ENCODE results near the gene AGFG1.

The AGFG1 gene

DNA sequence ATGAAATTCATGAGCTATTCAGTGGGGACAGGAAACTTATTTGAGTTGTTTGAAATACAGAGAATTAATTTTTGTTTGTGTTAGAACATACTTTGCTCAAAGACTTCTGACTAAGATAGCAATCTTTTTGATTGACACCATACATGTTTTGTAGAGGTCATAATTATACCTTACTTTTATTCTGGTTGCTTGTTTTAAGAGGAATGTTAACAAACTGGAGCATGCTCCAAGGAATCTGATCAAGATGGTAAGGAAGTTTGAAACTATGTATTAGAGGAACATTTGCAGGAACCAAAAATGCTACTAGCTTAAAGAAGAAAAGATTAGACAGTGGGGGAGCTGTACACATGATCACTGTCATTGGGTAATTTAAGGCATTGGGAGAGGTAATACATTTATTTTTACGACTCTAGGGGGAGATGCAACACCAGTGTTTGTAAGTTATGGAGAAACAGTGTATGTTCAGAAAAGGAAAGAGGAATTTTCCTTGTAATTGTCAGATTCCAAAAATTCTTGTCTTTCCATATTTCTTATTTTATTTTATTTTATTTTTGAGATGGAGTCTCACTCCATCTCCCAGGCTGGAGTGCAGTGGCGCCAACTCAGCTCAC lies 8.0 kb downstream of the AGFG1 start:
- H3K27ac ChIP-seq (ENCODE audit: low read depth, low read length), result no peak overlapping the region
- H3K27me3 ChIP-seq (ENCODE audit: insufficient read depth, low read length, poor library complexity), result no peaks in the 10 kb centered on the region
- H3K23ac ChIP-seq (ENCODE audit: low read length), result no peak overlapping the region
- no peak overlapping the region for H4K5ac ChIP-seq (ENCODE audit: low read length)
- H3K79me1 ChIP-seq (ENCODE audit: low read length), result peaks cover 5% of the 10 kb centered on the region
- H2AK5ac ChIP-seq (ENCODE audit: low read length), result no peak overlapping the region
- WGBS (ENCODE audit: extremely low coverage, insufficient coverage, low lambda C conversion rate), result no CpG with 5 or more reads among the region's 2 CpGs
- no peak overlapping the region for H3K4me3 ChIP-seq (ENCODE audit: low read length)
- H3K56ac ChIP-seq (ENCODE audit: low read length), result no peak overlapping the region
- H2BK15ac ChIP-seq (replicated peaks; ENCODE audit: low read depth), result no peak overlapping the region
- no peak overlapping the region for H3K4me2 ChIP-seq (ENCODE audit: low read length)
- H3K79me2 ChIP-seq (ENCODE audit: control insufficient read depth, insufficient read depth, low read length), result peaks cover 70% of the 10 kb centered on the region
- no peak for DNase-seq
- H4K8ac ChIP-seq (ENCODE audit: low read depth, low read length), result no peak overlapping the region
- H3K18ac ChIP-seq (ENCODE audit: low read length), result no peak overlapping the region
- H2BK5ac ChIP-seq (ENCODE audit: low read length), result no peak overlapping the region
- no peak overlapping the region for H3K9ac ChIP-seq (ENCODE audit: low read length)
- H3K36me3 ChIP-seq (ENCODE audit: control insufficient read depth, insufficient read depth, low read length), result no peaks in the 10 kb centered on the region
- H2BK120ac ChIP-seq (ENCODE audit: low read depth, low read length), result no peak overlapping the region
- no peak overlapping the region for H3K4ac ChIP-seq (ENCODE audit: low read depth, low read length)
- no peaks in the 10 kb centered on the region for H3K4me1 ChIP-seq (ENCODE audit: control insufficient read depth, low read depth, low read length)

DNA sequence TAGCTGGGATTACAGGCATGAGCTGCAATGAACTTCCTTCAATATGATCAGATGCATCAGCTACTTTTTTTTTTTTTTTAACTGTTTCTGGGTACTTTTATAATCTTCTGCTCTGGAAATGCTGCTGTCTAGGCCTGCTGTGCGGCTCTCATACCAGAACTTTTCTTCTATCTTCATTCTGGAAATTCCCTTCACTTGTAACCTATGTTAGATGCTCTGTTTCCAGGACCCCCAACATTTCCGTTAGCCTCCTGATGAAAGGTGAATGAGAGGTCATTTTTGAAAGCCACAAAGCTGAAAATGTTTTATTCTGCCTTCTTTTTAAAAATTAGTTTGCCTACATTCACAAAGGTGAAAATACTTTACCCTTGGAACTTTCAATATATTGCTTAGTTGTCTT lies 8.6 kb downstream of the AGFG1 start:
- Histone ChIP-seq H4K8ac (ENCODE audit: low read depth, low read length) (no peak overlapping the region), H3K18ac (ENCODE audit: low read length) (no peak overlapping the region), H3K79me1 (ENCODE audit: low read length) (peaks cover 5% of the 10 kb centered on the region), H3K4ac (ENCODE audit: low read depth, low read length) (no peak overlapping the region), H2BK120ac (ENCODE audit: low read depth, low read length) (no peak overlapping the region), H3K23ac (ENCODE audit: low read length) (no peak overlapping the region), H2BK5ac (ENCODE audit: low read length) (no peak overlapping the region), H2BK15ac (replicated peaks; ENCODE audit: low read depth) (no peak overlapping the region), H3K9ac (ENCODE audit: low read length) (no peak overlapping the region), H3K56ac (ENCODE audit: low read length) (no peak overlapping the region), H3K27ac (ENCODE audit: low read depth, low read length) (no peak overlapping the region), H3K36me3 (ENCODE audit: control insufficient read depth, insufficient read depth, low read length) (no peaks in the 10 kb centered on the region), H3K4me1 (ENCODE audit: control insufficient read depth, low read depth, low read length) (no peaks in the 10 kb centered on the region), H3K79me2 (ENCODE audit: control insufficient read depth, insufficient read depth, low read length) (peaks cover 69% of the 10 kb centered on the region), H2AK5ac (ENCODE audit: low read length) (no peak overlapping the region), H3K27me3 (ENCODE audit: insufficient read depth, low read length, poor library complexity) (no peaks in the 10 kb centered on the region), H3K4me3 (ENCODE audit: low read length) (no peak overlapping the region), H3K4me2 (ENCODE audit: low read length) (no peak overlapping the region), H4K5ac (ENCODE audit: low read length) (no peak overlapping the region)
- no peak for DNase-seq
- no CpG with 5 or more reads among the region's 2 CpGs for WGBS (ENCODE audit: extremely low coverage, insufficient coverage, low lambda C conversion rate)

GRCh38 chr2:227482638-227483340 lies 10.8 kb downstream of the AGFG1 start:
- no peak overlapping the region for H3K56ac ChIP-seq (ENCODE audit: low read length)
- H2BK5ac ChIP-seq (ENCODE audit: low read length), result no peak overlapping the region
- WGBS (ENCODE audit: extremely low coverage, insufficient coverage, low lambda C conversion rate), result no CpG with 5 or more reads among the region's 1 CpG
- no peak overlapping the region for H3K9ac ChIP-seq (ENCODE audit: low read length)
- peaks cover 67% of the 10 kb centered on the region for H3K79me2 ChIP-seq (ENCODE audit: control insufficient read depth, insufficient read depth, low read length)
- H4K8ac ChIP-seq (ENCODE audit: low read depth, low read length), result no peak overlapping the region
- H3K4ac ChIP-seq (ENCODE audit: low read depth, low read length), result no peak overlapping the region
- H3K4me2 ChIP-seq (ENCODE audit: low read length), result no peak overlapping the region
- H3K36me3 ChIP-seq (ENCODE audit: control insufficient read depth, insufficient read depth, low read length), result no peaks in the 10 kb centered on the region
- H3K18ac ChIP-seq (ENCODE audit: low read length), result no peak overlapping the region
- no peak overlapping the region for H3K23ac ChIP-seq (ENCODE audit: low read length)
- no peak for DNase-seq
- H3K79me1 ChIP-seq (ENCODE audit: low read length), result peaks cover 5% of the 10 kb centered on the region
- H2BK15ac ChIP-seq (replicated peaks; ENCODE audit: low read depth), result no peak overlapping the region
- no peak overlapping the region for H3K4me3 ChIP-seq (ENCODE audit: low read length)
- H4K5ac ChIP-seq (ENCODE audit: low read length), result no peak overlapping the region
- H3K27me3 ChIP-seq (ENCODE audit: insufficient read depth, low read length, poor library complexity), result no peaks in the 10 kb centered on the region
- no peak overlapping the region for H2BK120ac ChIP-seq (ENCODE audit: low read depth, low read length)
- H3K27ac ChIP-seq (ENCODE audit: low read depth, low read length), result no peak overlapping the region
- no peak overlapping the region for H2AK5ac ChIP-seq (ENCODE audit: low read length)
- no peaks in the 10 kb centered on the region for H3K4me1 ChIP-seq (ENCODE audit: control insufficient read depth, low read depth, low read length)

DNA sequence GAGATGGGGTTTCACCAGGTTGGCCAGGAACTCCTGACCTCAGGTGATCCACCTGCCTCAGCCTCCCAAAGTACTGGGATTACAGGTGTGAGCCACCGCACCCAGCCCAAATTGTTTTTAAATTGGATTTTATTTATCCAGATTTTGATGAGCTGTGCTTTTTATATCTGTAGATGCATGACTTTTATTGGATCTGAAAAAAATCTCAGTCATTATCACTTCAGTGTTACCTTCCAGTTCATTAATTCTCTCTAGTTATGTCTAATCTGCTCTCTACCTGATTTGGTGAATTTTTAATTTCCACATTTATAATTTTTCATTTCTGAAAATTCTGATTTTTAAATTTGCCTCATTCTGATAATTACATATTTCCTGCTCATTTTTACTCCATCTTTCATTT lies 13.5 kb downstream of the AGFG1 start:
- Histone ChIP-seq H2AK5ac (ENCODE audit: low read length) (no peak overlapping the region), H3K4me1 (ENCODE audit: control insufficient read depth, low read depth, low read length) (no peaks in the 10 kb centered on the region), H4K5ac (ENCODE audit: low read length) (no peak overlapping the region), H4K8ac (ENCODE audit: low read depth, low read length) (no peak overlapping the region), H3K27me3 (ENCODE audit: insufficient read depth, low read length, poor library complexity) (no peaks in the 10 kb centered on the region), H3K4me2 (ENCODE audit: low read length) (no peak overlapping the region), H3K56ac (ENCODE audit: low read length) (no peak overlapping the region), H3K9ac (ENCODE audit: low read length) (no peak overlapping the region), H3K36me3 (ENCODE audit: control insufficient read depth, insufficient read depth, low read length) (no peaks in the 10 kb centered on the region), H3K27ac (ENCODE audit: low read depth, low read length) (no peak overlapping the region), H2BK15ac (replicated peaks; ENCODE audit: low read depth) (no peak overlapping the region), H3K18ac (ENCODE audit: low read length) (no peak overlapping the region), H3K79me1 (ENCODE audit: low read length) (peaks cover 3% of the 10 kb centered on the region), H3K23ac (ENCODE audit: low read length) (no peak overlapping the region), H3K79me2 (ENCODE audit: control insufficient read depth, insufficient read depth, low read length) (peaks cover 66% of the 10 kb centered on the region), H2BK120ac (ENCODE audit: low read depth, low read length) (no peak overlapping the region), H2BK5ac (ENCODE audit: low read length) (no peak overlapping the region), H3K4ac (ENCODE audit: low read depth, low read length) (no peak overlapping the region), H3K4me3 (ENCODE audit: low read length) (no peak overlapping the region)
- no peak for DNase-seq
- no CpG with 5 or more reads among the region's 1 CpG for WGBS (ENCODE audit: extremely low coverage, insufficient coverage, low lambda C conversion rate)

DNA sequence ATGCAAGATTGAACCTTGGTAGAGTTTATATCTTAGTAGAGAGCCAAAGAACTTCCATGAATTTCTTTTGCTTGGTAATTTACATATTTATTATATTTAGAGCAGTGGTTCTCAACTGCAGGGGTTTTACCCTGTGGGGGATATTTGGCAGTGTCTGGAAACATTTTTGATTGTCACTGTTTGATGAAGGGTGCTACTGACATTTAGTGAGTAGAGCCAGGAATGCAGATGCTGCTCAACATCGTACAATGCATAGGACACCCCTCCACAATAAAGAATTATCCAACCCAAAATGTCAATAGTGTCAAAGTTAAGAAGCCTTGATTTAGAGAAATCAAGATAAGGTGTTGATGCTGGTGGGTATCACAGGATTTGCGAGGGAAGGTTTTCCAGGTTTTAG lies 14.7 kb downstream of the AGFG1 start:
- no peak overlapping the region for H3K4me2 ChIP-seq (ENCODE audit: low read length)
- H3K23ac ChIP-seq (ENCODE audit: low read length), result no peak overlapping the region

DNA sequence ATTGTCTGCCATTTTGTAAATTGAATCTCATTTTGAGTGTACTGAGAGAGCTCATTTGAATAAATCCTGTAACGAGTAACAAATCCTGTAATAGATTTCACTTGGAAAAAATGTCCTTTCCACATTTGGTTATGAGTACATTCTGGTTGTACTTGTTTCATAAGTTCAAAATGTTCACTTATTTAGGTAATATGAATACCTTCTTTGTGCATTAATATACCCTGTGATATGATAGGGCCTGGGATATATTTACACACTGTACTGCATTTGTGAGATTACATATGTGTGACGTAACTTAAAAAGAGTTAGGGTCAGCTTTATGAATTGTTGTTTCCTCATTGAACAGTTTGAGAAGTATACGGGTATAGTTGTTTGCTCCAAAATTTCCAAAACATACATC lies 16.1 kb downstream of the AGFG1 start:
- H3K27me3 ChIP-seq (ENCODE audit: insufficient read depth, low read length, poor library complexity), result no peaks in the 10 kb centered on the region
- H4K8ac ChIP-seq (ENCODE audit: low read depth, low read length), result no peak overlapping the region
- H3K18ac ChIP-seq (ENCODE audit: low read length), result no peak overlapping the region
- H3K4ac ChIP-seq (ENCODE audit: low read depth, low read length), result no peak overlapping the region
- no peak overlapping the region for H2BK5ac ChIP-seq (ENCODE audit: low read length)
- H3K36me3 ChIP-seq (ENCODE audit: control insufficient read depth, insufficient read depth, low read length), result no peaks in the 10 kb centered on the region
- H3K4me3 ChIP-seq (ENCODE audit: low read length), result no peak overlapping the region
- no CpG with 5 or more reads among the region's 3 CpGs for WGBS (ENCODE audit: extremely low coverage, insufficient coverage, low lambda C conversion rate)
- H3K79me2 ChIP-seq (ENCODE audit: control insufficient read depth, insufficient read depth, low read length), result peaks cover 53% of the 10 kb centered on the region
- H2AK5ac ChIP-seq (ENCODE audit: low read length), result no peak overlapping the region
- DNase-seq, result no peak
- no peak overlapping the region for H2BK15ac ChIP-seq (replicated peaks; ENCODE audit: low read depth)
- H3K23ac ChIP-seq (ENCODE audit: low read length), result no peak overlapping the region
- no peak overlapping the region for H2BK120ac ChIP-seq (ENCODE audit: low read depth, low read length)
- no peak overlapping the region for H3K9ac ChIP-seq (ENCODE audit: low read length)
- H3K56ac ChIP-seq (ENCODE audit: low read length), result no peak overlapping the region
- no peaks in the 10 kb centered on the region for H3K4me1 ChIP-seq (ENCODE audit: control insufficient read depth, low read depth, low read length)
- H3K27ac ChIP-seq (ENCODE audit: low read depth, low read length), result no peak overlapping the region
- peaks cover 2% of the 10 kb centered on the region for H3K79me1 ChIP-seq (ENCODE audit: low read length)
- no peak overlapping the region for H3K4me2 ChIP-seq (ENCODE audit: low read length)
- H4K5ac ChIP-seq (ENCODE audit: low read length), result no peak overlapping the region

More for the DNA sequence above, 14.7 kb downstream of the AGFG1 start:
- Histone ChIP-seq H3K79me2 (ENCODE audit: control insufficient read depth, insufficient read depth, low read length) (peaks cover 58% of the 10 kb centered on the region), H4K5ac (ENCODE audit: low read length) (no peak overlapping the region), H3K9ac (ENCODE audit: low read length) (no peak overlapping the region), H3K36me3 (ENCODE audit: control insufficient read depth, insufficient read depth, low read length) (no peaks in the 10 kb centered on the region), H3K4me1 (ENCODE audit: control insufficient read depth, low read depth, low read length) (no peaks in the 10 kb centered on the region), H3K27ac (ENCODE audit: low read depth, low read length) (no peak overlapping the region), H3K79me1 (ENCODE audit: low read length) (peaks cover 3% of the 10 kb centered on the region), H3K4ac (ENCODE audit: low read depth, low read length) (no peak overlapping the region), H3K18ac (ENCODE audit: low read length) (no peak overlapping the region), H2BK120ac (ENCODE audit: low read depth, low read length) (no peak overlapping the region), H2AK5ac (ENCODE audit: low read length) (no peak overlapping the region), H3K27me3 (ENCODE audit: insufficient read depth, low read length, poor library complexity) (no peaks in the 10 kb centered on the region), H3K56ac (ENCODE audit: low read length) (no peak overlapping the region), H3K4me3 (ENCODE audit: low read length) (no peak overlapping the region), H2BK5ac (ENCODE audit: low read length) (no peak overlapping the region), H2BK15ac (replicated peaks; ENCODE audit: low read depth) (no peak overlapping the region), H4K8ac (ENCODE audit: low read depth, low read length) (no peak overlapping the region)
- no CpG with 5 or more reads among the region's 2 CpGs for WGBS (ENCODE audit: extremely low coverage, insufficient coverage, low lambda C conversion rate)
- DNase-seq, result no peak
